Fibroblast of skin of back (primary cell): ENCODE measurements around the gene POU2F3.
"Not testable (repeated sequence)": the region's sequence is repeated elsewhere in the genome, so short reads cannot be mapped to it uniquely, and the experiment has no call there.

Experiments used
- DNase-seq: peaks from one replicate; pipeline ENCODE4 v3.0.0-alpha.2; 2013

POU2F3 gene

DNA sequence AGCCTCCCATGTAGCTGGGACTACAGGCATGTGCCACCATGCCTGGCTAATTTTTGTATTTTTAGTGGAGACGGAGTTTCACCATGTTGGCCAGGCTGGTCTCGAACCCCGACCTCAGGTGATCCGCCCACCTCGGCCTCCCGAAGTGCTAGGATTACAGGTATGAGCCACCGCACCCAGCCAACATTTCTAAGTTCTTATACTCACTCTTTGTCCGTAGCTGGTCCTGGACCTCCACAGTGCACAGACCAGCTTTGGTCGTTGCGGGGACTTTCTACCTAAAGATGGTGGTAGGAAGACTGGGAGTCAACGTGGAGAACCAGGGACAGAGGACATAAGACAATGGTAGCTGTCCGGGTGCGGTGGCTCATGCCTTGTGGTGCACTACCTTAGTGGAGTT lies 13.4 kb downstream of the POU2F3 start:
- DNase-seq: not testable (repeated sequence)

DNA sequence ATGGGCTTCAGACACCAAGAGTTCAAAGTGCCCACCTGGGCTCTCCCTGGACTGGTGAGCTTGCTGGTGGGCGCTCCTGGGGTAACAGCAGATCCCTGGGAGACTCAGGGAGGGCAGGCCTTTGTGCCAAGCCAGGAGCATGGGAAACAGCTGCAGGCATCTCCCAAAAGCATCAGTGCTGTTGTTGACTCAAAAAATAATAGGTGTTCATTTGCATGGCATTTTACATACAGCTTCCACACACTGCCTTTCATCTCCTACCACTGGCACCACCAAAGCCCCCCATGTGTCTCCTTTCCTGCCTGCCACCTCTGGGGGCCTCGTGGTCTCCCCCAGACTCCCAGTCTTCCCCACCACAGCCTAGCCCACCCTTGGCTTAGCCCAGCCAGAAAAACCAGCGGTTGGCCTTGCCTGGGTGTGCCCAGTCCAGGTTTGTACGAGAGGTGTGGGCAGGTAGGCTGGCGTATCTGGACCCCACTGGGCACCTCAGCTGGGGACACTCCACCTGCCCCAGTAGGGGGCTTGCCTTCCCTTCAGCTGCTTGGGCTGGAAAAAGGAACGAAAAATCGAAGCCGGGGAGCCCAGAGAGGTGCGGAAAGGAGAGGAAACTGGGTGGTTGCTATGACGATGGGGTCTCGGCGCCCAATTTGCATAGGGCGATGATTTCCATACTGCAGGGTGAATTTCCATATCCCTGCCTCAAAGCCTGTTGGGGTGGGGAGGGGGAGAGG lies 15.0 kb downstream of the POU2F3 start:
- DNase-seq: no peak

DNA sequence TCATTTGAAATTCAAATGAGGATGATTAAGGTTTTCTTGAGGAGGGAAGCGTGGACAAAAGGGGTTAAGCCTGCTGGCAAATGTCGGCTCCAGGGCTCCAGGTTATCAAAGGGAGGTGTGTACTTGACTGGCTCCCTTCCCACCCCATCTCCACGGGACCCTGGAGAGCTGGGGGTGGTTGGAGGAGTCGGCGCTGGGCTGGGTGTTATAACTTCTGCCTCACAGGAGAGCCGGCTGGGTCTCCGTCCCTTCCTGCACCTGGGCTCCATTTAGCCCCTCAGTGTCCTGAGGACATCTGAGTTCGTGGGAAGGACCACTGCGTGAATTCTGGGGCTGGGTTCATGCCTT lies 15.6 kb downstream of the POU2F3 start:
- DNase-seq: no peak

DNA sequence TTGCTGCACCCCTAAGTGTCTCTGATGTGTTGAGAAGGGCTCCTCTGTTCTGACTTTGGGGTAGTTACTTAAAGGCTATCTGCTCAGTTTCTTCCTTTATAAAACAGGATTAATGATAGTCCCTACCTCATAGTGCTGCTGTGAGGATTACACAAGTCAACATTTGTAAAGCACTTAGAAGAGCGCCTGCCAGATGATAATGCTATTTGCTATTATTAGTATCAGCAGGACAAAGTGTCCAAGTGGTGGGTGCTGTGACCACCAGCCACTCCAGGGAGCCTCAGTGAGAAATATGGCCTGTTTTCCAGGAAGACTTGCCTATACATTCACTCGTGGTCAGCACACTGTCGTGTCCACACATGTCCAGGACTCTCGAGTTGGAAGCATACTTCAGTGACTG lies 16.2 kb downstream of the POU2F3 start:
- no peak for DNase-seq

DNA sequence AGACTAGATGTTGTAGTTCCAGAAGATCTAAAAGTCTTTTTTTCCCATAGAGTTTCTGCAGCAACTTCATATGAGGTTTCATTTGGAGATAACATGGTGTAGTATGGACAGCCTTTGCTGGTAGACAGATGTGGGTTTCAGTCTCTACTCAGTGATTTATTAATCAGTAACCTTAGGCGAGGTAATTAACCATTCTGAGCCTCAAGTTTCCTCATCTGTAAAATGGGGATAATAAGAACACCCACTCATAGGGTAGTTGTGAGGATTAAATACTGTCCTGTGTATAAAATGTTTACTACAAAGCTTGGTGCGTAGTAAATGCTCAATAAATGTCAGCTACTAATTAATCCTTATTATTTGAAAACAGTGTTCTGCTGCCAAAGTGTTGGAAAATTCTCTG lies 16.8 kb downstream of the POU2F3 start:
- DNase-seq: no peak

DNA sequence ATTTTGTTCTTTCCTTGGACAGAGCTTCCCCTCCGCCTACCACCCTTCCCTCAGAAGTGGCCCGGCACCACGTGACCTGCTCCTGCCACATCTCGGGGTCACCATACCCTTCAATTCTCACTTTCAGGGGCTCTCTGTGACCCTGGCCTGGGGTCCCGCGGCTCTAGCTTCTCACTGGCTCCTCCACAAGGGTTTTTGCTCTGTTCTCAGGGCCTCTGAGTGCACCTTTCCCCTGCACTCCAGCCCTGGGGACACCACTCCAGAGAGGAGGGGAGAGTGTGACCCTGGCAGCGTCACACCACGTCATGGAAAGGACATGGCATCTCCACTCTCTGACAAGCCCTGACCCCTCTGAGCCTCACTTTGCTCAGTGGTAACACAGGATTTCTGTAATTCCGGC lies 17.4 kb downstream of the POU2F3 start:
- no peak for DNase-seq

DNA sequence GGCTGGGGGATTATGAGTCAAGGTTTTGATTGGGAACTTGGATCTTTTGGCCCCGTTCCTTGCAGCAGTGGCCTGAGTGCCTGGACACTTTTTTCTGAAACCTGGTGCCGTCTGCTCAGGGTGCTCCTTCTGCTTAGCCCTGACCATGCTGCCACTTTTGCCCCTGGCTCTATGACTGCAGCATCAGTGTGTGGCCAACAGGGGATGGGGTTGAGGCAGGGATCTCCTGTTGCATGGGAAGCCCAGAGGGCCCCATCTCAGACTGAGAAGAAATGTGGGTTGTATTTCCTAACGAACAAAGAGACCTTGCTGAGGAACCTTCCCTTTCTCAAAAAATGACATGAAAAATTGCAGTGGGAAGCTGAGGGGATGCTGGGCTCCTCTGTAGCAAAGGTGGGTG lies 18.7 kb downstream of the POU2F3 start:
- no peak for DNase-seq

DNA sequence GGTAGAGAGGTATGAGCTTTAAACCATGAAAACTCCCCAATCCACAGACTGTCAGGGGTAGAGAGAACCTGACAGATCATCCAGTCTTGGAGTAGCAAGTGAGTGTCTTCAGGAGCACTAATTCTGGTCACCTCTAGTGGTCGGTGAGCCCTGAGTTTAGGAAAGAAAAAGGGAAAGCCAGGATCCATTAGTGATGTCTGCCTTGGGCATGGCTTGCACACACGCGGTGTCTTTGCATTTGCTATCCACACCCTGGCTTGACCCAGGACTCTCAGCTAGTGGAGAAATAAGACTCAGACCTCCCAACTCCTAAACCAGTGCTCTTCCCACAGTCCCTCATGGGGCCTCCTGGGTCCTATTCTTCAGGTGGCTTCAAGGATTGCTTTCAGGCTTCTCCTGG lies 19.3 kb downstream of the POU2F3 start:
- no peak for DNase-seq

DNA sequence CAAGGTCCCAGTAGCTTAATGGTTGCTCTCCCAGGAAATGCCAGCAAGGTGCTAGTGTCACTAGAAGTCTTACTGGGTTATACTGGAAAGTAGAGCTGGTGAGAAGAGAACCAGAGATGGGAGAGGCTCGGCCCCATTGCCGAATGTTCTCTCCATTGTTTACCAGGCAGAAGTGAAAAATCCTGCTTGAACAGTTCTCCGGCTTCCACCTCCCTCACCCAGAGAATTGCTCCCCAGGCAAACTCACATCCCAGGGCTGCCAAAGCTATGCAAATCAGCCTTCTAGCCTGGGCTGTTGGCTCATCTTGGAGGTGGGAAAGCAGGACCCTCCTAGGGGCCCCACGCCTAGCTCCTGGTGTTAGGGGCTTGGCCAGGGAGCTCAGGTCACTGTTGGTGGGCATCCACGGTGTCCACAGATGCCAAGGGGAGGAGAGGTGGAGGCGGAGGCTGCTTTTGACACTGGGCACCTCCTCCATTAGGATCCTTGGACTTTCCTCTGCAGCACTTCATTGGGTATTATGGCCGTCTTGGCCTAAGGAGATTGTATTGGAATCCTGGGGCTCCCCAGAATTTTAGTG lies 20.1 kb downstream of the POU2F3 start:
- DNase-seq: no peak

DNA sequence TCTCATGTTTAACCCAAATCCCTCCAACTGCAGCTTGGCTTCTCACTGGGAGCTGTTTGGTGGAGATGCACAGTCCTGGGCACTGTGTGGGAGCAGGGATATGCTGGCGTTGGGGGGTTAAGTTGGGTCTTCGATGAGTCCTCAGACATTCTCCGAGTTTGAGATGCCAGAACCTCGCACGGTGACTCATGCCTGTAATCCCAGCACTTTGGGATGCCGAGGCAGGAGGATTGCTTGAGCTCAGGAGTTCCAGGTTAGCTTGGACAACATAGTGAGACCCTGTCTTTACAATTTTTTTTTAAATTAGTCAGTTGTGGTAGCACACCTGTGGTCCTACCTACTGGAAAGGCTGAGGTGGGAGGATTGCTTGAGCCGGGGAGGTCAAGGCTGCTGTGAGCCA lies 20.7 kb downstream of the POU2F3 start:
- no peak for DNase-seq

DNA sequence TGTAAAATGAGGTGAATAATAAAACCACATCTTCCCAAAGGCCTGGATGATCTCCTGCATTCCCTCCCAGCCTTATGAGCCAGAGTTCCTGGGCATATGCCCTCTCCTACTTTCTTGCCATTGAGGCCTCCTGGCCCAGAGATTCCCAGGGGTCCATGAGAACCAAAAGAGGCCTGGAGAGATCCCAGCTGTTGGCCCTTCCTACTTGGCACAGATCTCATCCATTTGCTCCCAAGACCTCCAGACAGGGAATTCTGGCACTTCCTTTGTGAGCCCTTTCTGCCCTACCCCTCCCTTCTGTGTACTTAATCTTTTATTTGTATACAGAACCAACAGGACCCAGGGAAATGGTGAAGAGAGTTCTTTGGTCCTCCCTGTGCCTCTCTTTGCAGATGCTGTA lies 21.4 kb downstream of the POU2F3 start:
- DNase-seq: no peak

DNA sequence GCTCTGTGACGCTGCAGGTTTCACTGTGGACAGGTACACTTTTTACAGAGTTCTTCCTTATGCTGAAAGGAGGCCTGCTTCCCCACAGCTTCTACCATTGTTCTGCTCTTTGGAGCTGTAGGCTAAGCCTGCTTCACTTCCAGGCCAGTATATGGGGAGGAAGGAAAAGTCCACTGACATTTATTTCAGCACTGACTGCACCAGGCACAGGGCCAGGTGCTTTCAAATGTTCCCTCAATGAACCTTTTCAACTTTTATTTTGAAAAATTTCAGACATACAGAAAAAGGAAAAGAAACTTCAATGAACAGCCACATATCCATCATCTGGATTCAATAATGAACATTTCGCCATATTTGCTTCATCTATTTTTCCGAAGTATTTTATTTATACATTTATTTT lies 22.0 kb downstream of the POU2F3 start:
- DNase-seq: no peak

DNA sequence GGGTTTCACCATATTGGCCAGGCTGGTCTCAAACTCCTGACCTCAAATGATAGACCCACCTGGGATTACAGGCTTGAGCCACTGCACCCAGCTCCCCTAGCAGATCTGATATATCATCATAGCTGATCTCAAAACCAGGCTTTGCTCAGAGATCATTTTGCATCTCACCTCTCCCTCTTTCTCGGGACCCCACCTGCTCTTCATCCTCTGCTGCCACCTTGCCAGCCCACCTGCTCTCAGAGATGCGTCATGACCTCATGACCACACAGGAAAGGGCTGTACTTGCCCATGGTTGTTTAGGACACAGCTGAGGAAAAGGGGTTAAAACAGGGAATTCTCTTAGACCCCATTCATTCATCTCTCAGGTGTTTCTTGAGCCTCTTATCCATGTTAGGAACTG lies 27.4 kb downstream of the POU2F3 start:
- no peak for DNase-seq

DNA sequence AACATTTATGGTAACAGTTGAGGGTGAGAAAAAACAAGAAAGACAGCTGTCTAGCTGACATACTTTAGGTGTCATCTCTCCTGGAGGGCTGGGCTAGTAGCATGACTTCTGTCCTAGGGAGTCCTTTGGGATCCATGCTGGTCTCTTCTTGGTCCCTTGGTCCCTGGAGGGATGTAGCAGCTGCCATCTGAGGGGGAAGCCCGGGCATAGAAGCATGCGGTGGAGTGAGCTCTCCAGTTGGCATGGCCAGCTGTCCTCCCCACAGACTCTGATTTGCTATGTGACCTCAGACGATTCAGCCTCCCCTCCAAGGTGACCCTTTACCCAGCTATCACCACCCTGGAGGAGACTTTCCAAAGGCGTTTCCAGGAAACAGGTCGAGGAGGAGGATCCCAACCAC lies 28.7 kb downstream of the POU2F3 start:
- no peak for DNase-seq

DNA sequence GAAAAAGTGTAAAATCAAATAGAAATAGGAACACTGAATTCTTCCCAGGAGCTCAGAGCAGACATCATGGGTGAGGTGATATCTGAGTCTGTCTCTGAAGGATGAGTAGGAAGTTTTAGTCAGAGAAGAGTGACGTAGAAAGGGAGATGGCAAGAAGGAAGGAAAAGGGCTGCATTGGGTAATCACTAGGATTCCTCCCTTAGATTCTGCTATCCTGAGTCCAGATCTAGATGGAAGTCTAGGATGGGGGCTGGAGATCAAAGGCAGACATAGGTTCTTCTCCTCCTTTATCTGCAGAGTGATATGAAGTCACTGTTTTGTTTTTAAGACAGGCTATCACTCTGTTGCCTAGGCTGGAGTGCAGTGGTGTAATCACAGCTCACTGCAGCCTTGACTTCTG lies 30.4 kb downstream of the POU2F3 start:
- no peak for DNase-seq

DNA sequence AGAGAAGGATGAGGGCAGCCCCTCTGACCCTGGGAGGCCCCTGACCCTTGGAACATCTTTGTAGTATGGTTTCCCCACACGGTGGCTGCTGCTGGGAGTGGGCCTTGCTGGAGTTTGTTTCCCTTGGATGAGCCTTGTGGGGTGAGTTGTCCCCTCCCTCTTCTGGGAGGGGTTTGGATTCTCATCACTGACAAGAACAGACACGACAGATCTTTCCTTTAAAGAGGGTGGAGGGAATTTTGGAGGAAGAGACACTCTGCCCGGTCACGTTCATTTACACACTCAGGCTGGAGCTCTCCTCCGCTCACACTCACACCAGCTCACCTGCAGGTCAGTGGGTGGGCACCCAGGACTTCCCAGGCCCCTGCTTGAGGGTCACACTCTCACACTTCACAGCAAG lies 31.7 kb downstream of the POU2F3 start:
- no peak for DNase-seq

DNA sequence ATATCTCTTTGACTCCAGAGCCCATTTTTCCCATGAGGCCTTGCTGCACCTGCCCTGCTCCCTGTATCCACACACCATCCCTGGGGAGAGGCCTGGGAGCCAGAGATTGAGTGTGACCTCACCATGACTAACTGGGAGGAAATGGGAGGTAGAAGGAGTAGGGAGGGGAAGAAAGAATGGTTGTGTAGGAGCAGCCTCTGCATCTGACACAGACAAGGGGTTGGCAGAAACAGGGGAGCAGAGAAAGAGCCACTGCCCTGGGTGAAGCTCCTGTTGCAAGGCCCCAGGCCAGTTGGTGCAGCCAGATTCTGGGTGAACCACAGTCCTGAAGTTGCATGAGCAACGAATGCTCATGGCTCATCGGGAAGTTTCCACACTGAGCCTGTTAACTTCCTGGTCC lies 32.4 kb downstream of the POU2F3 start:
- peak; percentile 79 for DNase-seq

DNA sequence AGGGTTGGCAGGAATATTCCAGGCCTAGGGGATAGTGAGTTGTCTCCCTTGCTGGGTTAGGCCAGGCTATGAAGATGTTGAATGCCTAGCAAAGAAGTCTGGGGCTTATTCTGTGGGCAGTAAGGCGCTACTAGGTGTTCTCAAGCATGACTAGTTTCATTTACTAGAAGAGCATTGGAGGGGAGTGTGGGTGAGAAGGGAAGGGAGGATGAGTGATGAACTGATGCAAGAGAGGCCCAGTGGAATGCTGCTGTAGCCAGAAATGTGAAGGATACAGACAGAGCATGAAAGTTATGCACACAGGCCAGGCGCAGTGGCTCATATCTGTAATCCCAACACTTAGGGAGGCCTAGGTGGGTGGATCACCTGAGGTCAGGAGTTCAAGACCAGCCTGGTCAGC lies 33.5 kb downstream of the POU2F3 start:
- no peak for DNase-seq

DNA sequence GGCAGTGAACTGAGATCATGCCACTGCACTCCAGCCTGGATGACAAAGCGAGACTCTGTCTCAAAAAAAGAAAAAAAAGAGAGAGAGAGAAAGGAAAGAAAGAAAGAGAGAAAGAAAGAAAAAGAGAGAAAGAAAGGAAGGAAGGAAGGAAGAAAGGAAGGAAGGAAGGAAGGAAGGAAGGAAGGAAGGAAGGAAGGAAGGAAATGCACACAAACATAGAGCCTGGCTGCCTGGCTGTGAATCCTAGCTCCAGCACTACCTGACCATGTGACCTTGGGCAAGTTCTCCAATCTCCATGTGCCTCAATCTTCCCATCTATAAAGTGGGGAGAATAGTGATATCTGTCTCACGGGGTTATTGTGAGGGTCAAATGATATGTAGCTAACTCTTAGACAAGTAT lies 34.0 kb downstream of the POU2F3 start:
- not testable (repeated sequence) for DNase-seq

DNA sequence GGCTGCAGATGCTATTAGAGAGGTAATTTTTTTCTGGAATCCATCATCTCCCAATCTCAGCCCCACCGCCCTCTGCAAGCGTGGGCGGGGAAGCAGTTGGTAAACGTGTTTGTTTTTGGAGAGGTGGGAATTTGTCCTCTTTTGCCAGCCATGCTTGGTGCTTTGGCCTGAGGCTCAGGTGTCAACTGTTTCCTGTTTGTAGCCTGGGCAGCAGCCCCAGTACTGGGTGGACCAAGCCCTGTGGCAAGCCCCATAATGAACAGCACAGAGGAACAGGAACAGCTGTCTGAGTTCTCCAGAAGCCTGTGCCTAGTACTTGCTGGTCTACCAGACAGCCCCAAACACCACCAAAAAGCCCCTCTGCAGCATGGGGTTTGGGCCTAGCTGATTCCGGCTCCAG lies 39.6 kb downstream of the POU2F3 start:
- DNase-seq: no peak

DNA sequence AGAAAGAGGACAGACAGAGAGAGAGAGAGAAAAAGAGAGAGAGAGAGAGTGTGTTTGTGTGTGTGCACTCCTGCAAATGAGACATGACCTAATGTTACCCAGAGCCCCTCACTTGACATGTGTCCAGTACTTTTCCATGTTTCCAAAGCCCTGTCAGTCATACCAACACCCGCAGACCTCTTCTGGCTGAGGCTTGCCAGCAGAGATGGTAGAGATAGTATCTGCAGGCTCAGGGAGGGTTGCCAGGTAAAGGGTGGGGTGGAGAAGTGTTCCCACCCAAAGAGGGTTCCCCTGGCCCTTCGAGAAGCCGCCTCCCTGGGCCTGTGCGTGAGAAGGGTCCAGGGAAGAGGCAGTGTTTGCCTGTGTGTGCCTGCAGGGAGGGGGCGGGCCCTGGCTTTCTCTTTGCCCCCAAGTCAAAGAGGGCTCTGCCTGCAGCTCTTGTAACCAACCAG lies 40.7 kb downstream of the POU2F3 start:
- DNase-seq: no peak

DNA sequence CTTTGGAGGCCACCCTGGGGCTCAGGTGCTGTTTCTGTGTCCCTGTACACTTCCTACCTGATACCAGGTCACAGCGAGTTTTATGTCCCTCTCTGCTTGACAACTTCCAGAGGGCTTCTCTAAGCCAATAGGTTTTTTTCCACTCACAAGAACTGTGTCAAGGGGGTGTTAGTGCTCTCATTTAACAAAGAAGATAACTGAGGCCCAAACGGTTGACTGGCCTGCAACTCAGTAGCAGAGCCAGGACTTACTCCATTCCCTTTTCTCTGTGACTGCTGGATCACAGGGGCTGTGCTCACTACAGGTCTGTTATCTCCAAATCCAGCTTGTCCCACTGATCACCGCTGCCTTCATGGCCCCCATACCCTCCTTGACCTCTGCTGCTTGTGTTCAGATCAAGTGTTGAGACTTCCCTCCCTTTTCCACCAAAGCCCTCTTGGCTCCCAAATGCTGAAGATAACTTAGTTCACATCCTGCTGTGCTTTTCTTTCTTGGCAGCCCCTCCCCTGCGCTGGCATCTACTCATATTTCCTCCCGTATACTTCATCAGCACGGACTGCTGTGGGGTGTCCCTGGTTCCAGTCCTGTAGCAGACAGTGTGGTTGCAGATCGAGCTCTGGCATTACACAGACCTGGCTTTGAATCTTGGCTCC lies 41.3 kb downstream of the POU2F3 start:
- DNase-seq: peak; percentile 8

DNA sequence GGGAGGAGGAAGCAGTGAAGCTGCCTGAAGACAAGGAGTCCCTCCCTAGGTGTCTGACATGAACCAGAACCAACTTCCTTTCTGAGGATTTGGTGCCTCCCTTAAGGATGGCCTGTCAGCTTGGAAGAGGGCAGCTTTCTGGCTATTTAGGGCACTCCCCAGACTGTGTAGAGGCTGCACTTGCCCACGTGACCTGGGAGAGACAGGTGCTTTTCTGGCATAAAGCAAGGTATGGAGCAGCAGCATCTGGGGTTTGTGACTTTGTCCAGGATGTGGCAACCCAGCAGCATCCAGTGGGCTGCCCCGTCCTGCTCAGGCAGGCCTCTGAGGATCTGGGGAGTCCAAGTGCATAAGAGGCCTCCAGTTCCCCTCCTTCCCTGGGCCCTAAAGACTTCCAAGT lies 43.2 kb downstream of the POU2F3 start:
- no peak for DNase-seq

DNA sequence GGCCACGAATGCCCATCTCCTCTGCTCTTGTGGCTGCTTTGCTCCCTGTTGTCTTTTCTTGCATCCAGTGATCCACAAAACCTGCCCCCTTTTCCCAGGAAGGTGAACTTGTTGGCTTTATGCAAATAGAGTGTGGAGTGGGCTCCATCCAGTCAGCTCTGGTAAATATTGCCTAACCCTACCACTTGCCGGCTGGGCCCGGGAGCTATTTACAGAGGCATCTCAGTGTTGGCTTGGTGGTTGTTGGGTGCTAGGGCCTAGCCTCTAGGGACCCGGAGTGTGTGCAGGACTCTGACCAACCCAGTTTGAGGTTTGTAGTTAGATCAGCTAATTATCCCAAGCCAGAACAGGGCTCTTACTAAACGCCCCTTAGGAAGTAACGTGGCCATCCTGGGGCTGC lies 44.3 kb downstream of the POU2F3 start:
- no peak for DNase-seq
